ENCODE measurements around the gene METTL9. TPM values are rescaled to one million over a fixed set of nuclear protein-coding genes. Genes with fewer than 3 reads are reported as not detected.

METTL9 gene
- total RNA-seq, 1 donor from 2014 or later, result 77.1 TPM

DNA sequence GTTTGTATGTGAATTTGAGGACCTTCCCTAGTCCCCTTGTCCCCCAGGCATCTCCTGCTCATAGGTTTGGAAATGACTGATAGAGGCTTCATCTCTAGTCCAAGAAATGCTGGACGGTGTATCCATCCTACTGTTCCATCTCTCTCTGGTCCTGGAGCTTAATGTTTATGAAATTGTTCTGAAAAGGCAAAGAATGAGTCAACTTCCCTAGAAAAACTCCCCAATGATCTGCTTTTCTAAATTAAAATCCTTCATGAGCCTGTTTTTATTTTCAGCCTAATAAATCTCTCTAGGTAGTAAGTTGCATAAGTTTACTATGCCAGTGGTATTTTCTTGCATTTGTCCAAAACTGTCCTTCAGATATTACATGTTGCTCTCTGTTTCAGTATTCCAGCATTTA, 55.1 kb downstream of the METTL9 start:
- no peak for DNase-seq (ENCODE audit: low spot score)
- Mint-ChIP-seq H3K27me3 (ENCODE audit: low read depth) (no peaks in the 10 kb centered on the region), H3K27ac (ENCODE audit: unreplicated experiment) (no peak overlapping the region), H3K9me3 (ENCODE audit: low read depth) (no peaks in the 10 kb centered on the region), H3K4me3 (ENCODE audit: unreplicated experiment) (no peak overlapping the region), H3K36me3 (ENCODE audit: low read depth) (peaks cover 6% of the 10 kb centered on the region), H3K4me1 (ENCODE audit: low read depth) (peaks cover 10% of the 10 kb centered on the region)
- TF ChIP-seq, protein P1, sequence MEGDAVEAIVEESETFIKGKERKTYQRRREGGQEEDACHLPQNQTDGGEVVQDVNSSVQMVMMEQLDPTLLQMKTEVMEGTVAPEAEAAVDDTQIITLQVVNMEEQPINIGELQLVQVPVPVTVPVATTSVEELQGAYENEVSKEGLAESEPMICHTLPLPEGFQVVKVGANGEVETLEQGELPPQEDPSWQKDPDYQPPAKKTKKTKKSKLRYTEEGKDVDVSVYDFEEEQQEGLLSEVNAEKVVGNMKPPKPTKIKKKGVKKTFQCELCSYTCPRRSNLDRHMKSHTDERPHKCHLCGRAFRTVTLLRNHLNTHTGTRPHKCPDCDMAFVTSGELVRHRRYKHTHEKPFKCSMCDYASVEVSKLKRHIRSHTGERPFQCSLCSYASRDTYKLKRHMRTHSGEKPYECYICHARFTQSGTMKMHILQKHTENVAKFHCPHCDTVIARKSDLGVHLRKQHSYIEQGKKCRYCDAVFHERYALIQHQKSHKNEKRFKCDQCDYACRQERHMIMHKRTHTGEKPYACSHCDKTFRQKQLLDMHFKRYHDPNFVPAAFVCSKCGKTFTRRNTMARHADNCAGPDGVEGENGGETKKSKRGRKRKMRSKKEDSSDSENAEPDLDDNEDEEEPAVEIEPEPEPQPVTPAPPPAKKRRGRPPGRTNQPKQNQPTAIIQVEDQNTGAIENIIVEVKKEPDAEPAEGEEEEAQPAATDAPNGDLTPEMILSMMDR (IDR thresholded peaks at IDR 0.05), result no peak

DNA sequence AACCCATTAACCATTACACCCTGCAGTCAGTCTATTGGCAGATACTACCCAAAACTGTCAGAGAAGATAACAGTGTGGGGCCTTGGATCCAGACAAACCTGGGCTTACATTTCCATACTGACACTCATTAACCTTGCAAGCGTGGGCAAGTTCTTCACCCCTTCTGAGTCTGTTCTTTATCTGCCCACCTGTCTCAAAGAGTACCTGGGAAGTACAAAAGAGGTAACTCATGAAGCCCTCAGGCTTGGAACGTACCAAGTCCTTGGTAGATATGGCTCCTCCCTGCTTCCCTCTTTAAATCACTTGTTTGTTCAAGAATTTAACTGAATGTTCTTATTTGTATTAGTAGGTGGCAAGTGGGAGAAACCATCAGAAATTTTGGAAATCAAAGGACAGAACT, 55.5 kb downstream of the METTL9 start:
- Mint-ChIP-seq H3K9me3 (ENCODE audit: low read depth) (no peaks in the 10 kb centered on the region), H3K27ac (ENCODE audit: unreplicated experiment) (no peak overlapping the region), H3K36me3 (ENCODE audit: low read depth) (peaks cover 6% of the 10 kb centered on the region), H3K4me1 (ENCODE audit: low read depth) (peaks cover 10% of the 10 kb centered on the region), H3K27me3 (ENCODE audit: low read depth) (no peaks in the 10 kb centered on the region), H3K4me3 (ENCODE audit: unreplicated experiment) (no peak overlapping the region)
- TF ChIP-seq, protein P1 (IDR thresholded peaks at IDR 0.05), result no peak
- DNase-seq (ENCODE audit: low spot score), result no peak

GRCh38 chr16:21656795-21657768, 57.7 kb downstream of the METTL9 start:
- Mint-ChIP-seq H3K36me3 (ENCODE audit: low read depth) (peaks cover 6% of the 10 kb centered on the region), H3K27ac (ENCODE audit: unreplicated experiment) (no peak overlapping the region), H3K27me3 (ENCODE audit: low read depth) (no peaks in the 10 kb centered on the region), H3K4me1 (ENCODE audit: low read depth) (peaks cover 10% of the 10 kb centered on the region), H3K9me3 (ENCODE audit: low read depth) (no peaks in the 10 kb centered on the region), H3K4me3 (ENCODE audit: unreplicated experiment) (no peak overlapping the region)
- TF ChIP-seq, protein P1 (IDR thresholded peaks at IDR 0.05), result peak; percentile 96
- DNase-seq (ENCODE audit: low spot score), result no peak

DNA sequence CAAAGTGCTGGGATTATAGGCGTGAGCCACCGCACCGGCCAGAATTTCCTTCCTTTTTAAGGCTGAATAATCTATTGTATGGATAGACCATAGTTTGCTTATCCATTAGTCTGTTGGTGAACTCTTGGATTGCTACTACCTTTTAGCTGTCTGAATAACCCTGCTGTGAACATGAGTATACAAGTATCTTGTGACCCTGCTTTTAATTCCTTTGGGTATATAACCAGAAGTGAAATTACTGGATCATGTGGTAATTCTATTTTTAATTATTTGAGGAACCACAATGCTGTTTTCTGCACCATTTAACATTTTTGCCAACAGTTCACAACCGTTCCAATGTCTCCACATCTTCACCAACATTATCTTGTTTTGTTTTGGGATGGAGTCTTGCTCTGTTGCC, 59.7 kb downstream of the METTL9 start:
- H3K9me3 Mint-ChIP-seq (ENCODE audit: low read depth), result no peaks in the 10 kb centered on the region
- no peak overlapping the region for H3K4me3 Mint-ChIP-seq (ENCODE audit: unreplicated experiment)
- TF ChIP-seq, protein P1 (IDR thresholded peaks at IDR 0.05), result no peak

GRCh38 chr16:21663889-21664647, 64.7 kb downstream of the METTL9 start, which contains the start of gene OTOA:
TSS of gene OTOA (plus strand) at chr16:21663968. CDS start at chr16:21678515, 14,547 bp downstream.
- Mint-ChIP-seq H3K27me3 (ENCODE audit: low read depth) (no peaks in the 10 kb centered on the region), H3K27ac (ENCODE audit: unreplicated experiment) (no peak within 1 kb of the TSS), H3K9me3 (ENCODE audit: low read depth) (no peaks in the 10 kb centered on the region), H3K36me3 (ENCODE audit: low read depth) (no peaks in the 10 kb centered on the region), H3K4me1 (ENCODE audit: low read depth) (no peaks in the 10 kb centered on the region), H3K4me3 (ENCODE audit: unreplicated experiment) (no peak within 1 kb of the TSS)
- TF ChIP-seq, protein P1 (IDR thresholded peaks at IDR 0.05), result no peak
- no peak for DNase-seq (ENCODE audit: low spot score)

More for the DNA sequence above, 59.7 kb downstream of the METTL9 start:
- no peak overlapping the region for H3K27ac Mint-ChIP-seq (ENCODE audit: unreplicated experiment)
- no peaks in the 10 kb centered on the region for H3K27me3 Mint-ChIP-seq (ENCODE audit: low read depth)
- no peak for DNase-seq (ENCODE audit: low spot score)
- peaks cover 10% of the 10 kb centered on the region for H3K4me1 Mint-ChIP-seq (ENCODE audit: low read depth)
- H3K36me3 Mint-ChIP-seq (ENCODE audit: low read depth), result peaks cover 6% of the 10 kb centered on the region
